ENCODE results near the gene PRKAG2.

DNA sequence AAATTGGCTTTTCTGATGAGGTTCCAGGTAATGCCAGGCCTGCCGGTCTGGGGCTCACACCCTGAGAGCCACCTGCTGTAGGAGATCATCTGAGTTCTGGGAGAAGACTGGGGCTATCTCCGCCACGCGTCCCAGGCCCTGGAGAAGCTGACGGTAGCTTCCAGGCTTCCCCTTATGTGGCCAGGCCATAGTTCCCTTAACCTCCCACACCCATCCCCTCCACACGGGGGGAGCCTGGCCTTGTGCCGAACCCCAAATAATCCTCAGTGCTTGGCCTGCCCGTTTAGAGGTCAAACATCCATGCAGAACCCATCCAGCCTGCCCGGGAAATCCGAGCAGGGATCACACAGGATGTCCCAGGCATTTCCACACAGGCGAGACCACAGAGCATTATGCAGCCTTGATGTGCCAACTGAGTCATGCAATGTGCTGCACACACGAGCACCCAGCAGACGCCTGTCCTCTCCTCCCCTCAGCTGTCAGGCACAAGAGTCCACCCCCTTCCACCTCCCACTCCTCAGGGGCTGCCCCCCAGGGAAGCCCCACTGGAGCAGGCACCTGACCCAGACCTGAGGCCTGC is 176.2 kb downstream of the PRKAG2 start:
- TF ChIP-seq GATA3 (IDR thresholded peaks at IDR 0.05; ENCODE audit: low read depth, low read length) = no peak
- TF ChIP-seq GATA2 (IDR thresholded peaks at IDR 0.05; ENCODE audit: low read depth, low read length) = no peak

Measured in SH-SY5Y (cell line).